Epithelial cell of esophagus (primary cell): ENCODE measurements around the gene ATP5IF1.

ENCODE experiments used
- DNase-seq: peaks from one replicate; pipeline ENCODE4 v3.0.0; 2010; ENCODE audit warnings: low read depth
- H3K4me3 ChIP-seq: 2 replicates; pipeline ENCODE4 v1.5.1; 2011; ENCODE audit warnings: mild to moderate bottlenecking, low read length, control low read depth
- CTCF ChIP-seq: IDR thresholded peaks from 2 replicates; pipeline ENCODE4 v1.5.1; 2011; ENCODE audit warnings: low read depth, mild to moderate bottlenecking, low read length, control low read depth, inconsistent platforms; ENCODE audit not compliant: insufficient read depth; ENCODE audit errors: missing control alignments

The ATP5IF1 gene

GRCh38 chr1:28209700-28210099 is 26.2 kb upstream of the ATP5IF1 start:
- DNase-seq: no peak
- no peak for TF ChIP-seq CTCF
- H3K4me3 ChIP-seq: no peak overlapping the region

- DNase-seq: no peak
- H3K4me3 ChIP-seq: no peak overlapping the region
- no peak for TF ChIP-seq CTCF
These were observed 22.6 kb upstream of the ATP5IF1 start for GRCh38 chr1:28213315-28213714.

- no peak for TF ChIP-seq CTCF
- H3K4me3 ChIP-seq: no peak overlapping the region
- no peak for DNase-seq
These were observed 6.8 kb upstream of the ATP5IF1 start for GRCh38 chr1:28229089-28229488.

- H3K4me3 ChIP-seq: no peak overlapping the region
- no peak for DNase-seq
- TF ChIP-seq CTCF: no peak
These were observed 5.9 kb upstream of the ATP5IF1 start for GRCh38 chr1:28229996-28230395.

GRCh38 chr1:28232558-28233263 is 3.2 kb upstream of the ATP5IF1 start, which contains the start of gene DNAJC8:
TSS of gene DNAJC8 (minus strand) at chr1:28233029. CDS start at chr1:28232998, 31 bp downstream.
- no peak for TF ChIP-seq CTCF
- H3K4me3 ChIP-seq: peak within 1 kb of the TSS; percentile 91
- DNase-seq: peak; percentile 94

GRCh38 chr1:28233264-28233606 is 2.7 kb upstream of the ATP5IF1 start:
- DNase-seq: no peak
- peak overlapping the region; percentile 91 for H3K4me3 ChIP-seq
- no peak for TF ChIP-seq CTCF
